ENCODE results near the gene LPO. TPM values are rescaled to one million over a fixed set of nuclear protein-coding genes. Genes with fewer than 3 reads are reported as not detected.

LPO gene
- total RNA-seq, 1 experiment from 2014 or later = not detected

DNA sequence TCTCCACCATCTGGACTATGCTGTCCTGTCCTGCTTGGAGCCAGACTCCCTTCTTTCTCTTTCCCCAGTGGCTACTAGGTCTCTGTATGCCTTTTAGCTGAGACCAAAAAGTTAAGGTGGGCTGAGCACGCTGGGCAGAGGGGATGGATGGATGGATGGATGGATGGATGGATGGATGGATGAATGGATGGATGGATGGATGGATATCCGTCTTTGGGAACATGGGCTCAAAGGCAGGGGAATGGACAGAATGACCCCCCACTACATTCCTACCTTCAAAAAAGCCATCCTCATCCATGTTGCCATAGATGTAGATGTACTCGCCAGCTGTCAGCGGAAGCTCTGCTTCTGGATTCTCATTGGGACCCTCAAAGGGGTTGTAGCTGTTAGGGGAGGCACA, 77.4 kb downstream of the LPO start:
- H3K27me3 ChIP-seq = no peaks in the 10 kb centered on the region
- no peaks in the 10 kb centered on the region for H3K9me3 ChIP-seq (replicated peaks)
- no peak for DNase-seq
- H3K36me3 ChIP-seq = no peaks in the 10 kb centered on the region
- H3K4me3 ChIP-seq = no peak overlapping the region
- H3K27ac ChIP-seq = no peak overlapping the region
- peaks cover 16% of the 10 kb centered on the region for H3K4me1 ChIP-seq

DNA sequence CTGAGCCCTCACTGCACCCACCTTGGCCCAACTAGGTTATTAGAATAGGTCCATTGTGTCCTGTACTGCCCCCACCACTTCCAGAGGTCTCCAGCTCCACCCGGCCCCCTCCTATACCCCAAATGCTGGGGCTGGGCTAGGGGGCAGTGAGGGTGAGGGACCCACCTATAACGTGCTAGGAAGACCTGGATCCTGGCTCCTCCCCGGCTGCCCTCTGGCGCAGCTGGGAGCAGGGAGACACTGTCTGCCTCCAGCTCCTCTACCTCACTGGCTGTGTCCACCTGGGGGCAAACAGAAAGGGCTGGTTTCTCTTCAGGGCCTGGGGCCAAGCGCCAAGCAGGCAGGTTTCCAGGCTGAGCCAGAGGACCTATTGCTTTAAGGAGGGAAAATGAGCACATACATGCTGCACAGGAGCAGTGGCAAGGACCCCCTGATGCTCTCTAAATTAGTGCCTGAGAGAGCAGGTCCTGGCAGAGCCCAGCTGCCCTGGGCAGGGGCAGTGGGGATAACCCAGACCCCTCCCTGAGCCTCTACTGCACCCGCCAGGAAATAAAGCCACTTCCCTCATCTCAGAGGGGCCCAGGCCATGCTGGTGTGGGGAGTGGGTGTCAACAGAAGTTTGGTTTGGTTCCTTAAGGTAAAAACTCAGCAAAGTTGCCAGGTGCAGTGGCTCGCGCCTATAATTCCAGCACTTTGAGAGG, 78.0 kb downstream of the LPO start:
- no peak overlapping the region for H3K27ac ChIP-seq
- no peak for DNase-seq
- H3K9me3 ChIP-seq (replicated peaks) = no peaks in the 10 kb centered on the region
- no peaks in the 10 kb centered on the region for H3K36me3 ChIP-seq
- no peak overlapping the region for H3K4me3 ChIP-seq
- peaks cover 16% of the 10 kb centered on the region for H3K4me1 ChIP-seq
- no peaks in the 10 kb centered on the region for H3K27me3 ChIP-seq

DNA sequence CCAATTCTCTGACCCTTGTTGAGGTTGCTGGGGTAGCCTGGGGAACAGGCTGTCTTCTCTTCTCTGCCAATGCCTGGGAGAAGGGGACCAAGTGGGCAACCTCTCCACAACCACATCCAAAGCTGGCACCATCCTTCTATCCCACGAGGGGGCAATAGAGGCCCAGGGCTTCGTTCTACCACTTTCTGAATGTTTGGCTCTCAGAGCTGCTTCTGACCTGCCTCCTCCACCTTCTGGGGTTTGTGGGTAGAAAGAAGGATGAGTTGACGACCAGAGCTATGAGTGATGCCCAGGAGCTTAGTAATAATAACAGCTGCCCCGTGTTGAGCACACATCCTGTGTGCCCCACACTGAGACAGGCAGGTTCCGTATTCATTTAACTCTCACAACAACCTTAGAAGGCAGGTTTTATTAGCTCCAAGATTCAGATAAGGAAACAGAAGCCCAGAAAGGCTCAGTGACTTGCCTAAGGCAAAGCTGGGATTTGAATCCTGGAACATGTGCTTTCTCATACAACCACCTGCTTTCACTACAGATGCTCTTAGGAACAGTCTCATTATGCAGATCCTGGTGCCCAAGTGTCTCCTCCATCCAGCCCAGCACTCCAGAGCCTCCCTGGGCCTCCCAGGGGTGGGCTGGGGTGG, 79.2 kb downstream of the LPO start:
- H3K27ac ChIP-seq = no peak overlapping the region
- DNase-seq = peak; percentile 35 to 64
- H3K36me3 ChIP-seq = no peaks in the 10 kb centered on the region
- no peaks in the 10 kb centered on the region for H3K27me3 ChIP-seq
- H3K4me3 ChIP-seq = no peak overlapping the region
- H3K4me1 ChIP-seq = peaks cover 16% of the 10 kb centered on the region
- no peaks in the 10 kb centered on the region for H3K9me3 ChIP-seq (replicated peaks)

DNA sequence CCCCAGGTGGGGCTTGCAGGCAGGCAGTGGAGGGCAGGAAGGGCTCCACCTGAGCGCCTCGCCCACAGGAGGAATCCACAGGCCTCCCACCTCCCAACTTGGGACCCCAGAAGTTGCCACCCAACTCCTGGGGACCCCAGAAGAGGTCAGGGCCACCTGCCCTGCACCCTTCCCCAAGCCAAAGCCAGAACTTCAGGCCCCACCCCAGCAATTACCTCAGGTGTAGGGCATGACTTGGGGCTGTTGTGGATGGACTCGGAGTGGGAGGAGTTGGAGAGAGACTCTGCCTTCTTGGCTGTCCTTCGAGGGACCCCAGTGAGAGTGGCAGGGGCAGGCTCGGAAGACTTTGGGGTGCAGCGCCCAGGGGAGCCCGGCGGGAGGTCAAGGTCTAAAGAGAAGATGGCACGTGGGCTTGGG, 79.7 kb downstream of the LPO start:
- DNase-seq = no peak
- Histone ChIP-seq H3K9me3 (replicated peaks) (no peaks in the 10 kb centered on the region), H3K4me1 (peaks cover 16% of the 10 kb centered on the region), H3K27me3 (no peaks in the 10 kb centered on the region), H3K36me3 (no peaks in the 10 kb centered on the region), H3K27ac (no peak overlapping the region), H3K4me3 (no peak overlapping the region)

Other genes starting within 250 kb of the LPO start
- gene SRSF1, start 231.3 kb upstream of the LPO start, total RNA-seq (2014; rRNA removed; shearing (Covaris generic)) = 549 and 575 TPM in 2 replicates
- 14.4 and 16.0 TPM in 2 replicates for gene DYNLL2, start 155.2 kb upstream of the LPO start, total RNA-seq (2014; rRNA removed; shearing (Covaris generic))
- not detected in 2 replicates for gene OR4D1, start 90.2 kb upstream of the LPO start, total RNA-seq (2014; rRNA removed; shearing (Covaris generic))
- gene OR4D2, start 71.6 kb upstream of the LPO start, total RNA-seq (2014; rRNA removed; shearing (Covaris generic)) = 0.08 TPM in 1 of 2 replicates, not detected in the other
- not detected in 2 replicates for gene EPX, start 45.9 kb upstream of the LPO start, total RNA-seq (2014; rRNA removed; shearing (Covaris generic))
- gene MKS1, start 19.3 kb upstream of the LPO start, total RNA-seq (2014; rRNA removed; shearing (Covaris generic)) = 9.0 and 15.5 TPM in 2 replicates
- gene MPO, start 42.4 kb downstream of the LPO start, total RNA-seq (2014; rRNA removed; shearing (Covaris generic)) = 5.2 and 6.4 TPM in 2 replicates
- 0.53 and 0.58 TPM in 2 replicates for gene TSPOAP1, start 90.2 kb downstream of the LPO start, total RNA-seq (2014; rRNA removed; shearing (Covaris generic))
- 61.2 and 61.3 TPM in 2 replicates for gene SUPT4H1, start 113.6 kb downstream of the LPO start, total RNA-seq (2014; rRNA removed; shearing (Covaris generic))
- not detected in 2 replicates for gene RNF43, start 178.9 kb downstream of the LPO start, total RNA-seq (2014; rRNA removed; shearing (Covaris generic))
- gene HSF5, start 249.8 kb downstream of the LPO start, total RNA-seq (2014; rRNA removed; shearing (Covaris generic)) = not detected in 2 replicates

Measured in SJCRH30 (cell line).